Measurements from ENCODE around the gene NELL1.

The NELL1 gene

DNA sequence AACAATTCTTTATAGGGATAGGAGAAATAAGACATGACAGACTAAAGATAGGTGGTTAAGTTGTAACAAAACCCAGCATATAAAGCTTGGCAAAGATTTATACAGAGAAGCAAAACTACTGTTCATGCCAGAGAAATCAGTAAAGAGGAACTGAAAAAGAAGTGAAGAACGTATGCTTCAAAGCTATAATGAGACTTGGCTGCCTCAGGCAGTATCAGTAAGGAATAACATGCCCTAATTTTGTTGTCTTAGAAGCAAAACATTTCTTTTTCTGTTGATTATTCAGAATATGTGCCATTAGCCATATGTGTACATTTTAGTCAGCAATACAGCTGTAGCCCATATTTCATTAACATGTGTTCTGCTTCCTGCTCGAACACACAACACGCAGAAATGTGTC is 403.2 kb downstream of the NELL1 start:
- Histone ChIP-seq H3K4me3 (ENCODE audit: low read length in 2 of 2) (no peak overlapping the region), H3K9ac (ENCODE audit: low read length in 2 of 2) (no peak overlapping the region), H3K36me3 (ENCODE audit: control insufficient read depth in 2 of 2, insufficient read depth in 2 of 2, low read length in 2 of 2) (no peaks in the 10 kb centered on the region), H3K27me3 (ENCODE audit: control insufficient read depth in 1 of 2, insufficient read depth in 2 of 2, low read length in 2 of 2) (no peaks in the 10 kb centered on the region), H3K27ac (ENCODE audit: low read length) (no peak overlapping the region), H3K9me3 (ENCODE audit: control insufficient read depth in 2 of 2, low read length in 2 of 2) (no peaks in the 10 kb centered on the region), H3K4me1 (ENCODE audit: control insufficient read depth, insufficient read depth, low read length) (no peaks in the 10 kb centered on the region)

DNA sequence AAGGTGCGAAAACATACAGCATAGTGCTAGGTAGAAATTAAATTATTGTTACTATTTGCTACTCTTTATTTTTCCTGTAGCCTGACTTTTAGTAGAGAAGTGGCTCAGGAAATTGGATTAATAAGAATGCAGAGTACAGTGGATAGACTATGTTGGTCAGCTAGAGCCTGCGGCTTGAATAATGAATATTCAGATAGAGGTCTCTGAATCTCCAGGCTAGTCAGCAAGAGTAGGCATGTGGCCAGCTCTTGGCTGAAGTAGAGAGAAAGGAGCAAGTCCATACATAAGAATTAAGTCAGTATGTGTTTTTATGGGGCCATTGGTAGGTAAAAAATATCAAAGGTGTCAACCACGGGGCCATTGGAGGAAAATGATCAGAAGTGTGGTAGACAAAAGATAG is 413.5 kb downstream of the NELL1 start:
- Histone ChIP-seq H3K9me3 (ENCODE audit: control insufficient read depth in 2 of 2, low read length in 2 of 2) (no peaks in the 10 kb centered on the region), H3K9ac (ENCODE audit: low read length in 2 of 2) (no peak overlapping the region), H3K36me3 (ENCODE audit: control insufficient read depth in 2 of 2, insufficient read depth in 2 of 2, low read length in 2 of 2) (no peaks in the 10 kb centered on the region), H3K4me1 (ENCODE audit: control insufficient read depth, insufficient read depth, low read length) (no peaks in the 10 kb centered on the region), H3K4me3 (ENCODE audit: low read length in 2 of 2) (no peak overlapping the region), H3K27ac (ENCODE audit: low read length) (no peak overlapping the region), H3K27me3 (ENCODE audit: control insufficient read depth in 1 of 2, insufficient read depth in 2 of 2, low read length in 2 of 2) (no peaks in the 10 kb centered on the region)

DNA sequence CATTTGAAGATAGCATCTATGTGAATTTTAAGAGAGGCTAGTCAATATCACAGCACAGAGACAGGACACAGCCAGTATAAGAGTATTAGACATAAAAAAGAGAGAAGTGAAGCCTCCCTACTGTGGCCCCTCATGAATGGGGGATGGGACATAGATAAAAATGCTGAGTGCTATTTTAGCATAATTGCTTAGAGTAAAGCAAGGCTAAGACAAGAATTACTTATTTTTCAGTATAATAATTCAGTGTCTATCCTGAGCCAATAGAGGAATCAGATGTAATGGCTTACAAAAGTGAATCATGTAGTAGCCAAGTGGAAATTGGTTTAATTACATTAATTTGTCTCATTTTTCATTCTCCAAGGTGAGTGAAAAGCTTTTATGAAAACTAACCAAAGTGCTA is 419.5 kb downstream of the NELL1 start:
- no peak overlapping the region for H3K4me3 ChIP-seq (ENCODE audit: low read length in 2 of 2)
- H3K9ac ChIP-seq (ENCODE audit: low read length in 2 of 2): no peak overlapping the region
- no peaks in the 10 kb centered on the region for H3K4me1 ChIP-seq (ENCODE audit: control insufficient read depth, insufficient read depth, low read length)
- no peaks in the 10 kb centered on the region for H3K9me3 ChIP-seq (ENCODE audit: control insufficient read depth in 2 of 2, low read length in 2 of 2)
- no peaks in the 10 kb centered on the region for H3K27me3 ChIP-seq (ENCODE audit: control insufficient read depth in 1 of 2, insufficient read depth in 2 of 2, low read length in 2 of 2)
- H3K27ac ChIP-seq (ENCODE audit: low read length): no peak overlapping the region
- H3K36me3 ChIP-seq (ENCODE audit: control insufficient read depth in 2 of 2, insufficient read depth in 2 of 2, low read length in 2 of 2): no peaks in the 10 kb centered on the region

DNA sequence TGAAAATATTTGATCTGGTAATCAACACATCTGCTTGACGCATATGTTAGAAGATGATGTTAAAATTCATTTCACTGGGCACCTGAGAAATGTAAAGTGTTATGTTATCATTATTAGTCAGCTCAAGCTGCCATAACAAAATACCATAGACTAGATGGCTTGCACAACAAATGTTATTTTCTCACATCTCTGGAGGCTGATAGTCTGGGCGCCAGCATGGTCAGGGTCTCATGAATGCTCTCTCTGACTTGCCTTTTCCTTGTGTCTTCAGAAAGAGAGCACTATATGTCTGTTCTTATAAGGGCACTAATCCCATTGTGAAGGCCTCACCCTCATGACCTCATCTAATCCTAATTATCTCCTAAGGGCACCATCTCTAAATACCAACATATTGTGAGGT is 435.3 kb downstream of the NELL1 start:
- H3K4me1 ChIP-seq (ENCODE audit: control insufficient read depth, insufficient read depth, low read length): no peaks in the 10 kb centered on the region
- H3K4me3 ChIP-seq (ENCODE audit: low read length in 2 of 2): no peak overlapping the region
- no peak overlapping the region for H3K27ac ChIP-seq (ENCODE audit: low read length)
- no peak overlapping the region for H3K9ac ChIP-seq (ENCODE audit: low read length in 2 of 2)
- H3K9me3 ChIP-seq (ENCODE audit: control insufficient read depth in 2 of 2, low read length in 2 of 2): peaks cover 0 to 4% of the 10 kb centered on the region in 2 donors
- H3K27me3 ChIP-seq (ENCODE audit: control insufficient read depth in 1 of 2, insufficient read depth in 2 of 2, low read length in 2 of 2): no peaks in the 10 kb centered on the region
- no peaks in the 10 kb centered on the region for H3K36me3 ChIP-seq (ENCODE audit: control insufficient read depth in 2 of 2, insufficient read depth in 2 of 2, low read length in 2 of 2)

DNA sequence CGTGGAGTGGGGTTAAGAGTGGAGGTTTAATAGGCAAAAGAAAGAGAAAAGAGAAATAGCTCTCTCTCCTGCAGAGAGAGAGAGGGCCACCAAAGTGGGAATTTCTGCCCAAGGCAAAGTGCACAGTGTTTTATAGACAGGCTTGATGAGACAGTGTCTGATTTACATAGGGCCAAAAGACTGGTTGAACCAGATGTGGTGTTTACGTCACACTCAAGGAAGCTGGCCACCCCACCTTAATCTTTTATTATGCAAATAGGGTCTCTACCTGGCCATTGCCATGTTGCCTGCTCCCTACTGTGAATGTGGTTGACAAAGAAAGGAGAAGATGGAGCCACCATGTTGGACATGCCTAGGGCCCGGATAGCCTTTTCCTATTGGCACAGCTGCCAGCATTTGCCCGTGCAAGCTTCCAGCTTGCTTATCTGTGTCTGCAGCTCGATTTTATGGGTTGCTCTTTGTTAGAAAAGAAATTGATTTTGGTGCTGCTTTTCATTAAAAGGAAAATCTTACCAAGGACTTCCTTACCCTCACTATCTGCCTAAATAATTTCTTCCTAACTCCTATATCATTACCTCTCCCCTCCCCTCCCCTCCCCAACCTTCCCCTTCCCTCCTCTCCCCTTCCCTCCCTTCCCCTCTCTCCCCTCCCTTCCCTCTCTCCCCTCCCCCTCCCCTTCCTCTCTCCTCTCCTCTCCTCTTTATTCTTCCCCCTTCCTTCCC is 436.0 kb downstream of the NELL1 start:
- Histone ChIP-seq H3K9ac (ENCODE audit: low read length in 2 of 2) (no peak overlapping the region), H3K27ac (ENCODE audit: low read length) (no peak overlapping the region), H3K4me1 (ENCODE audit: control insufficient read depth, insufficient read depth, low read length) (no peaks in the 10 kb centered on the region), H3K27me3 (ENCODE audit: control insufficient read depth in 1 of 2, insufficient read depth in 2 of 2, low read length in 2 of 2) (no peaks in the 10 kb centered on the region), H3K36me3 (ENCODE audit: control insufficient read depth in 2 of 2, insufficient read depth in 2 of 2, low read length in 2 of 2) (no peaks in the 10 kb centered on the region), H3K4me3 (ENCODE audit: low read length in 2 of 2) (no peak overlapping the region), H3K9me3 (ENCODE audit: control insufficient read depth in 2 of 2, low read length in 2 of 2) (peaks cover 0 to 4% of the 10 kb centered on the region in 2 donors)

DNA sequence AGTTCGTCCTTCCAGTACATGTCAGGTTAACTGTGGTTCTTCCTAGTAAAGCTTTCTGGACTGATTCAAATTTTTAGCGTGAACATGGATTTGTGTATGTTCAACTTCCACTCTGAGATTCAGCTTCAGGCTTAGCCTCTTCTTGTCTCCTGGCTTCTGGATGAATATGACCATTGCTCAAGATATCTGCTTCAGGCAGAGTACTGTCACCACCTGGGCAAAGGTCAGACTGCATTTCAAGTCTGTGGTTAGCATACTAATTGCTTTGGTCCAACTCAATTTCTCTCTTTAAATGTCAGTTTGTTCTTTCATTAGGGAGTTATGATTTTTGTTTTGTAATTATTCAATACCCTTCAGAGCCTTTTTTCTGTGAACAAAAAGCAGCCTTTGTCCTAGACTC is 440.0 kb downstream of the NELL1 start:
- Histone ChIP-seq H3K4me1 (ENCODE audit: control insufficient read depth, insufficient read depth, low read length) (no peaks in the 10 kb centered on the region), H3K27me3 (ENCODE audit: control insufficient read depth in 1 of 2, insufficient read depth in 2 of 2, low read length in 2 of 2) (no peaks in the 10 kb centered on the region), H3K9ac (ENCODE audit: low read length in 2 of 2) (no peak overlapping the region), H3K9me3 (ENCODE audit: control insufficient read depth in 2 of 2, low read length in 2 of 2) (peaks cover 0 to 4% of the 10 kb centered on the region in 2 donors), H3K4me3 (ENCODE audit: low read length in 2 of 2) (no peak overlapping the region), H3K27ac (ENCODE audit: low read length) (no peak overlapping the region), H3K36me3 (ENCODE audit: control insufficient read depth in 2 of 2, insufficient read depth in 2 of 2, low read length in 2 of 2) (no peaks in the 10 kb centered on the region)

DNA sequence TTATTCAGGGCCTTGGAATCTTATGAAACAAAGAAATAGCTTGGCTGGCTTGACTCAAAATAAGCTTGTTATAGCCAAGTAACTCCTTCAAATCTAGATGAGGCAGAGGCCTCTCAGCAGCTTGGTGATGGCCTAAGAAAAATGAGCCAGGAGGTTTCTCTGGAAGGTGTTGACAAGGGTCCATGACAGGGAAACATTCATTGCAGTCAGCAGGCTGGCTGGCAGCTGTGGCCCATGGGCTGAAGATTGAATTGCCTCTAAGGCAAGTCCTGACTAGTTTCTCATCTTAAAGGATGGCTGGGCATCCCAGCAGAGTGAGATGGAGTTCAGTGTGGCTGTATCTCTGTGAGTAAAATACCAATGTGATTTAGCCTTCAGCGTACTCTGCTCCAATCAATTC is 441.0 kb downstream of the NELL1 start:
- no peaks in the 10 kb centered on the region for H3K36me3 ChIP-seq (ENCODE audit: control insufficient read depth in 2 of 2, insufficient read depth in 2 of 2, low read length in 2 of 2)
- no peaks in the 10 kb centered on the region for H3K27me3 ChIP-seq (ENCODE audit: control insufficient read depth in 1 of 2, insufficient read depth in 2 of 2, low read length in 2 of 2)
- H3K4me1 ChIP-seq (ENCODE audit: control insufficient read depth, insufficient read depth, low read length): no peaks in the 10 kb centered on the region
- no peak overlapping the region for H3K4me3 ChIP-seq (ENCODE audit: low read length in 2 of 2)
- no peaks in the 10 kb centered on the region for H3K9me3 ChIP-seq (ENCODE audit: control insufficient read depth in 2 of 2, low read length in 2 of 2)
- no peak overlapping the region for H3K9ac ChIP-seq (ENCODE audit: low read length in 2 of 2)
- no peak overlapping the region for H3K27ac ChIP-seq (ENCODE audit: low read length)

DNA sequence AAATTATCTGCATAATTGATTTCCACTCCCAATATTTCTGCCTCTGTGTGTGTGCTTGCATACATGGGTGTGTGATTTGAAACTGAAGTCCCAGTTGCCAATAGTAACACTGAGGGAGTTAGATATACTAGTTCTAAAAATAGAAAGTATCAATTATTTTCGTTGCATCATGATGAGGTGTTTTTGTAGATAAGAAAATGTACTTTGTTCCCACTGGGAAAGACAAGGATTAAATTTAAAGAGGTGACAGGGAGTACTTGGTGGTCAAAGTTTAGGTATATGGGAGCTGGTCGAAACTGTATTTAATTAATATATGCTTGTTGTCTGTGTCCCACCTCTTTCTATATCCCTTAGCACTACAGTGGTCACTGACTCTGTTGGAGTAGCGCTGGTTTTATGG is 444.5 kb downstream of the NELL1 start:
- no peak overlapping the region for H3K27ac ChIP-seq (ENCODE audit: low read length)
- no peak overlapping the region for H3K9ac ChIP-seq (ENCODE audit: low read length in 2 of 2)
- no peak overlapping the region for H3K4me3 ChIP-seq (ENCODE audit: low read length in 2 of 2)
- no peaks in the 10 kb centered on the region for H3K36me3 ChIP-seq (ENCODE audit: control insufficient read depth in 2 of 2, insufficient read depth in 2 of 2, low read length in 2 of 2)
- H3K9me3 ChIP-seq (ENCODE audit: control insufficient read depth in 2 of 2, low read length in 2 of 2): no peaks in the 10 kb centered on the region
- no peaks in the 10 kb centered on the region for H3K4me1 ChIP-seq (ENCODE audit: control insufficient read depth, insufficient read depth, low read length)
- no peaks in the 10 kb centered on the region for H3K27me3 ChIP-seq (ENCODE audit: control insufficient read depth in 1 of 2, insufficient read depth in 2 of 2, low read length in 2 of 2)

DNA sequence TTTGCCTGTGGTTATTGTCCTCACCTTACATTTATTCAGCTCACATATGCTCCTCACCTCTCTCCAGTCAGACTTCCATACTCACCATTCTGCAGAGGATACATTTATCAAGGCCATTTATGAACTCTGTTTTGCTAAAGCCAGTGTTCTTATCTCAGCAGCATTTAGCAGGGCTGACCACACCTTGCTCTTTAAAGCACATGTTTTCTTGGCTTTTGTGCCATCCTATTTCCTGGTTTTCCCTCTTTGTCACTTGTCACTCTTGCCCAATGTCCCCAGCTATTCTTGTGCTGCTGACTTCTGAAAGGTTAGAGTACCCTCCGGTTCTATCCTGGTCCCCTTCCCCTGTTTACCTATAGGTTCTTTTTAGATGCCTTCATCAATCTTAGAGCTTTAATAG is 446.6 kb downstream of the NELL1 start:
- H3K4me3 ChIP-seq (ENCODE audit: low read length in 2 of 2): no peak overlapping the region
- no peaks in the 10 kb centered on the region for H3K36me3 ChIP-seq (ENCODE audit: control insufficient read depth in 2 of 2, insufficient read depth in 2 of 2, low read length in 2 of 2)
- H3K27ac ChIP-seq (ENCODE audit: low read length): no peak overlapping the region
- H3K4me1 ChIP-seq (ENCODE audit: control insufficient read depth, insufficient read depth, low read length): no peaks in the 10 kb centered on the region
- H3K27me3 ChIP-seq (ENCODE audit: control insufficient read depth in 1 of 2, insufficient read depth in 2 of 2, low read length in 2 of 2): no peaks in the 10 kb centered on the region
- H3K9me3 ChIP-seq (ENCODE audit: control insufficient read depth in 2 of 2, low read length in 2 of 2): no peaks in the 10 kb centered on the region
- no peak overlapping the region for H3K9ac ChIP-seq (ENCODE audit: low read length in 2 of 2)

DNA sequence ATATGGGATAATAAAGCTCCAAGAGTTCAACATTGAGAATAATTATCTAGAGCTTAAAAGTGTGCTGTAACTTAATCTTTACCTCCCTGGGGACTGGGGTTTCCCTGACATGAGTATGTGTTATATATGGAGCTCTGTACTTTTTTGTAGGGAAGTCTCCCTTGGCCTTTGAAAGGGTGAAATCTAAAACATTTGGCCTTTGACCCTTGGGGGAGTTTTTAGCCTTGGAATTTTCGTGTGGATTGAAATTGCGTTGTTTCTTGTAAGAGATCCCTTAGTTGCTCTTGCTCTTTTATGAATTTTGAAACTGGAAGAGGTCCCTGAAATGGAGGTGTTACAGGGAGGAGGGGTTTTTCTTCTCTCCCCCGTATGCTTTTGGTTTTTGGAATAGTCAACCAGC is 450.0 kb downstream of the NELL1 start:
- Histone ChIP-seq H3K27ac (ENCODE audit: low read length) (no peak overlapping the region), H3K4me1 (ENCODE audit: control insufficient read depth, insufficient read depth, low read length) (no peaks in the 10 kb centered on the region), H3K9ac (ENCODE audit: low read length in 2 of 2) (no peak overlapping the region), H3K27me3 (ENCODE audit: control insufficient read depth in 1 of 2, insufficient read depth in 2 of 2, low read length in 2 of 2) (no peaks in the 10 kb centered on the region), H3K36me3 (ENCODE audit: control insufficient read depth in 2 of 2, insufficient read depth in 2 of 2, low read length in 2 of 2) (no peaks in the 10 kb centered on the region), H3K9me3 (ENCODE audit: control insufficient read depth in 2 of 2, low read length in 2 of 2) (no peaks in the 10 kb centered on the region), H3K4me3 (ENCODE audit: low read length in 2 of 2) (no peak overlapping the region)

DNA sequence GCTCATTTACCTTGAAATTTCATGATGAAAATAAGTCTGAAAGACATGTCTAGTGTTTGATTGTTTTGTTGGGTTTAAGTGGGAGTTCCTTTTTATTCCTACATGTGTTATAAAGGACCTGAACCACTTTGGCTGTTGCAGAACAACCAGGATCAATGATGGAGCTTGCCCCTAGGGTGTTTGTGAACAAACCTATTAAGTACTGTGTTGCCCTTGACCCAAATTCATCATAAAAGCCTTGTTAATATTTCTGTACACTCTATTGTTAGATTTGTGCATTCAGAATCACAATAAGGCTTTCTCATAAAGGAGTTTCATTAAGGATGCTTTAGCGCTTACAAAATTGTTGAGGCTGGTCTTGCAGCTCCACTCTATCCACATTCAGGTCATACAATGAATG is 452.6 kb downstream of the NELL1 start:
- no peaks in the 10 kb centered on the region for H3K27me3 ChIP-seq (ENCODE audit: control insufficient read depth in 1 of 2, insufficient read depth in 2 of 2, low read length in 2 of 2)

More for the DNA sequence above, 452.6 kb downstream of the NELL1 start:
- H3K27ac ChIP-seq (ENCODE audit: low read length): no peak overlapping the region
- H3K9me3 ChIP-seq (ENCODE audit: control insufficient read depth in 2 of 2, low read length in 2 of 2): no peaks in the 10 kb centered on the region
- no peak overlapping the region for H3K4me3 ChIP-seq (ENCODE audit: low read length in 2 of 2)
- H3K36me3 ChIP-seq (ENCODE audit: control insufficient read depth in 2 of 2, insufficient read depth in 2 of 2, low read length in 2 of 2): no peaks in the 10 kb centered on the region
- no peak overlapping the region for H3K9ac ChIP-seq (ENCODE audit: low read length in 2 of 2)
- no peaks in the 10 kb centered on the region for H3K4me1 ChIP-seq (ENCODE audit: control insufficient read depth, insufficient read depth, low read length)
